OCI-LY7 (cell line): Measurements from ENCODE around the gene GSKIP. TPM values are rescaled to one million over a fixed set of nuclear protein-coding genes. Genes with fewer than 3 reads are reported as not detected.

Experiments
- BruUV-seq: library from RNA; stranded (reverse); fragments of 400-500 nt; replicated peaks from 2 replicates; lab custom pipeline; 2021; lab: Mats Ljungman, UMichigan
- CTCF ChIA-PET: fragments of 300-600 bp; sonication (Branson Sonifier 250); formaldehyde crosslinking; loops from one replicate; lab custom pipeline; 2022; ENCODE audit warnings: antibody characterized with exemption; ENCODE audit not compliant: unreplicated experiment; lab: Charles Lee
- POLR2A ChIA-PET: fragments of 300-600 bp; sonication (Branson Sonifier 250); formaldehyde crosslinking; loops from one replicate; lab custom pipeline; 2022; ENCODE audit warnings: antibody characterized with exemption; lab: Charles Lee
- DNase-seq: peaks from one replicate; pipeline ENCODE4 v3.0.0-alpha.2; 2015; ENCODE audit warnings: low spot score
- H2AFZ ChIP-seq: fragments of 200-600 bp; sonication (generic), shearing (Covaris generic); 2 replicates; pipeline ENCODE4 v1.6.1; 2014; ENCODE audit warnings: mild to moderate bottlenecking, antibody characterized with exemption, low read length, moderate library complexity
- H3K27ac ChIP-seq: fragments of 200-600 bp; sonication (generic); 2 replicates; pipeline ENCODE4 v1.5.1; 2014; ENCODE audit warnings: mixed run types, low read depth, mild to moderate bottlenecking, moderate library complexity, low read length, inconsistent platforms; ENCODE audit not compliant: poor library complexity, severe bottlenecking
- H3K36me3 ChIP-seq: fragments of 200-600 bp; sonication (generic); 2 replicates; pipeline ENCODE4 v1.6.1; 2014; ENCODE audit warnings: mild to moderate bottlenecking, antibody characterized with exemption, low read length, moderate library complexity, mixed read lengths; ENCODE audit not compliant: insufficient read depth
- H3K4me1 ChIP-seq: fragments of 200-600 bp; sonication (generic); 2 replicates; pipeline ENCODE4 v1.5.1; 2014; ENCODE audit warnings: mild to moderate bottlenecking, low read length; ENCODE audit not compliant: insufficient read depth, poor library complexity, severe bottlenecking
- H3K4me2 ChIP-seq: fragments of 200-600 bp; sonication (generic); 2 replicates; pipeline ENCODE4 v1.6.1; 2014; ENCODE audit warnings: mild to moderate bottlenecking, low read length
- H3K4me3 ChIP-seq: fragments of 200-600 bp; sonication (generic); 2 replicates; pipeline ENCODE4 v1.5.1; 2014; ENCODE audit warnings: mild to moderate bottlenecking, low read depth, low read length; ENCODE audit not compliant: poor library complexity, severe bottlenecking
- H3K79me2 ChIP-seq: fragments of 200-600 bp; sonication (generic); 2 replicates; pipeline ENCODE4 v1.6.1; 2016; ENCODE audit warnings: low read depth, mild to moderate bottlenecking, low read length, moderate library complexity, mixed read lengths; ENCODE audit not compliant: insufficient read depth
- H3K9me2 ChIP-seq: fragments of 200-600 bp; sonication (generic); 2 replicates; pipeline ENCODE4 v1.6.1; 2016; ENCODE audit warnings: mild to moderate bottlenecking, low read length, mixed read lengths; ENCODE audit not compliant: insufficient read depth
- H3K9me3 ChIP-seq: fragments of 200-600 bp; sonication (generic); 2 replicates; pipeline ENCODE4 v1.6.1; 2014; ENCODE audit warnings: mild to moderate bottlenecking, mixed run types, low read length, mixed read lengths
- H4K20me1 ChIP-seq: fragments of 200-600 bp; sonication (generic); 2 replicates; pipeline ENCODE4 v1.6.1; 2014; ENCODE audit warnings: mild to moderate bottlenecking, antibody characterized with exemption, low read length, moderate library complexity, mixed read lengths; ENCODE audit not compliant: insufficient read depth
- CTCF ChIP-seq: fragments of 200-600 bp; sonication (generic); conservative IDR thresholded peaks from 2 replicates; pipeline ENCODE4 v1.5.1; 2014; ENCODE audit warnings: mild to moderate bottlenecking, antibody characterized with exemption, low read length, moderate library complexity, mixed read lengths
- EZH2phosphoT487 ChIP-seq: fragments of 200-600 bp; sonication (generic); IDR thresholded peaks from 2 replicates; pipeline ENCODE4 v1.6.1; 2018; ENCODE audit warnings: low read depth, borderline replicate concordance, mild to moderate bottlenecking, mixed run types, antibody characterized with exemption, low read length, moderate library complexity, mixed read lengths
- intact Hi-C: fragments of 100-400 bp; cut with micrococcal nuclease; formaldehyde crosslinking; loops from one replicate; pipeline ENCODE4 v1.10.0; 2022; ENCODE audit not compliant: unreplicated experiment
- total RNA-seq, 2 experiments: library from RNA; depleted of rRNA in 1 of 2; stranded (reverse); fragments of >200 nt in 1 of 2; shearing (Covaris generic) in 1 of 2; gene quantifications; 2 replicates each; pipeline ENCODE4 v1.2.3, GENCODE V29; 2014 to 2022

Gene GSKIP
- total RNA-seq, 2 experiments from 2014 or later = 7.7 to 12.6 TPM

- TF ChIP-seq EZH2phosphoT487 (no peak), CTCF (no peak)
- H3K4me2 ChIP-seq = no peak overlapping the region
- H3K4me3 ChIP-seq = no peak overlapping the region
- ChIA-PET POLR2A (no interaction called here), CTCF (no interaction called here)
- intact Hi-C loops = no loop called here
- H4K20me1 ChIP-seq = 0 out of 2 replicates have a peak, but pooled peaks cover 3% of the 10 kb centered on the region
- H3K4me1 ChIP-seq = no peaks in the 10 kb centered on the region
- no peak overlapping the region for H3K27ac ChIP-seq
- BruUV-seq = no TSS peak
- no peak overlapping the region for H2AFZ ChIP-seq
- H3K9me3 ChIP-seq = no peaks in the 10 kb centered on the region
- H3K9me2 ChIP-seq = no peaks in the 10 kb centered on the region
- peaks cover 18% of the 10 kb centered on the region; the same call in 1 of the 2 replicates for H3K79me2 ChIP-seq
- 0 out of 2 replicates have a peak, but pooled peaks cover 4% of the 10 kb centered on the region for H3K36me3 ChIP-seq
- no peak for DNase-seq
Observed at GRCh38 chr14:96349286-96350075, 13.8 kb upstream of the GSKIP start.

- Histone ChIP-seq H3K4me1 (no peaks in the 10 kb centered on the region), H3K9me3 (no peaks in the 10 kb centered on the region), H3K9me2 (no peaks in the 10 kb centered on the region), H3K4me3 (no peak overlapping the region), H3K27ac (no peak overlapping the region), H3K79me2 (peaks cover 25% of the 10 kb centered on the region; the same call in 1 of the 2 replicates), H2AFZ (no peak overlapping the region), H3K36me3 (0 out of 2 replicates have a peak, but pooled peaks cover 7% of the 10 kb centered on the region), H3K4me2 (no peak overlapping the region), H4K20me1 (0 out of 2 replicates have a peak, but pooled peaks cover 3% of the 10 kb centered on the region)
- ChIA-PET CTCF (no interaction called here), POLR2A (interaction anchor here (0.7 kb wide), 1 partner anchor 55 kb away, joined by 3 read pairs; no protein-coding TSS in a partner anchor)
- DNase-seq = no peak
- BruUV-seq = no TSS peak
- intact Hi-C loops = no loop called here
- TF ChIP-seq CTCF (no peak), EZH2phosphoT487 (no peak)
Observed at GRCh38 chr14:96351986-96352385, 11.3 kb upstream of the GSKIP start.

- DNase-seq = no peak
- Histone ChIP-seq H2AFZ (no peak overlapping the region), H3K4me2 (no peak overlapping the region), H3K4me1 (no peaks in the 10 kb centered on the region), H3K9me3 (no peaks in the 10 kb centered on the region), H3K36me3 (0 out of 2 replicates have a peak, but pooled peaks cover 7% of the 10 kb centered on the region), H3K9me2 (no peaks in the 10 kb centered on the region), H3K27ac (no peak overlapping the region), H4K20me1 (no peaks in the 10 kb centered on the region), H3K4me3 (no peak overlapping the region), H3K79me2 (peaks cover 30% of the 10 kb centered on the region; the same call in 1 of the 2 replicates)
- POLR2A ChIA-PET = no interaction called here
- no TSS peak for BruUV-seq
- intact Hi-C loops = no loop called here
- TF ChIP-seq EZH2phosphoT487 = no peak
- TF ChIP-seq CTCF = no peak
- CTCF ChIA-PET = no interaction called here
Observed at GRCh38 chr14:96352708-96353107, 10.6 kb upstream of the GSKIP start.
